Esophagus squamous epithelium (tissue), 5 donors: ENCODE data around the gene IPCEF1. TPM values are rescaled to one million over a fixed set of nuclear protein-coding genes. Genes with fewer than 3 reads are reported as not detected.
"Not testable (repeated sequence)": the region's sequence is repeated elsewhere in the genome, so short reads cannot be mapped to it uniquely, and the experiment has no call there.

ENCODE experiments used
- DNase-seq: peaks from one replicate; lab custom pipeline; 2025; lab: John Stamatoyannopoulos, UW
- H3K27ac ChIP-seq, 4 donors: fragments of 200-600 bp; sonication (generic); one replicate each; pipeline ENCODE4 v1.5.1; 2016 to 2019; ENCODE audit warnings: mild to moderate bottlenecking in 1 of 4
- H3K27me3 ChIP-seq, 4 donors: fragments of 200-600 bp; sonication (generic); 1 replicate in 3 of 4; 2 replicates in 1 of 4; pipeline versions ENCODE4 v1.5.1 to v1.6.0; 2017 to 2021; ENCODE audit warnings: antibody characterized with exemption in 1 of 4
- H3K36me3 ChIP-seq, 3 donors: fragments of 200-600 bp; sonication (generic); one replicate each; pipeline ENCODE4 v1.5.1; 2016 to 2019
- H3K4me1 ChIP-seq, 3 donors: fragments of 200-600 bp; sonication (generic); one replicate each; pipeline ENCODE4 v1.5.1; 2017 to 2019
- H3K4me3 ChIP-seq, 4 donors: fragments of 200-600 bp; sonication (generic); 1 replicate in 3 of 4; 2 replicates in 1 of 4; pipeline ENCODE4 v1.5.1; 2016 to 2019; ENCODE audit warnings: mild to moderate bottlenecking in 2 of 4, moderate library complexity in 1 of 4
- H3K9me3 ChIP-seq, 3 donors: fragments of 200-600 bp; sonication (generic); one replicate each; pipeline ENCODE4 v1.5.1; 2016 to 2019
- CTCF ChIP-seq, 6 experiments: fragments of 450-650 bp in 4 of 6; fragments of 200-600 bp in 2 of 6; sonication (generic) in 2 of 6; IDR thresholded peaks; one replicate each; pipeline ENCODE4 v1.5.1; 2016 to 2019; ENCODE audit warnings: antibody characterized with exemption in 6 of 6, mild to moderate bottlenecking in 4 of 6, moderate library complexity in 4 of 6
- POLR2A ChIP-seq, 4 donors: fragments of 450-650 bp; IDR thresholded peaks; one replicate each; pipeline ENCODE4 v1.6.1; 2017; ENCODE audit warnings: antibody characterized with exemption in 4 of 4, mild to moderate bottlenecking in 4 of 4, moderate library complexity in 3 of 4
- WGBS, 2 donors: methylation state at CpG; one replicate each; pipeline ENCODE4 v1.1.5; 2018; 5-methylcytosine and 5-hydroxymethylcytosine counted together
- intact Hi-C: fragments of 100-400 bp; cut with DNase I; formaldehyde crosslinking; loops from one replicate; pipeline ENCODE4 v1.15.0; 2022
- total RNA-seq, 4 donors: library from RNA; depleted of rRNA; stranded (reverse); fragments of >200 nt; gene quantifications; one replicate each; pipeline ENCODE4 v1.1.0, GENCODE V29; 2016
- donor health status: DM: yes; HTN: yes; CAD: no.

The IPCEF1 gene
- total RNA-seq, 4 donors from 2014 or later, result 1.8 to 8.1 (median 3.5) TPM

GRCh38 chr6:154306696-154307095, 49.9 kb downstream of the IPCEF1 start:
- no peak for TF ChIP-seq CTCF (IDR thresholded peaks at IDR 0.05)
- no peak for TF ChIP-seq POLR2A (IDR thresholded peaks at IDR 0.05)
- no peaks in the 10 kb centered on the region for H3K27me3 ChIP-seq
- intact Hi-C loops, result no loop called here
- no peaks in the 10 kb centered on the region for H3K36me3 ChIP-seq
- peaks cover 0 to 4% (median 0%) of the 10 kb centered on the region in 3 donors for H3K4me1 ChIP-seq
- H3K4me3 ChIP-seq, result no peak overlapping the region
- WGBS, 2 donors, result 86 to 97% methylated on average over 3 to 4 of the region's 4 CpGs
- no peak for DNase-seq
- no peak overlapping the region for H3K27ac ChIP-seq
- H3K9me3 ChIP-seq, result no peaks in the 10 kb centered on the region

GRCh38 chr6:154304191-154304590, 52.4 kb downstream of the IPCEF1 start:
- no peak for DNase-seq
- TF ChIP-seq CTCF (IDR thresholded peaks at IDR 0.05) (no peak), POLR2A (IDR thresholded peaks at IDR 0.05) (no peak)
- Histone ChIP-seq H3K4me3 (no peak overlapping the region), H3K9me3 (no peaks in the 10 kb centered on the region), H3K27me3 (no peaks in the 10 kb centered on the region), H3K27ac (no peak overlapping the region), H3K36me3 (no peaks in the 10 kb centered on the region), H3K4me1 (peaks cover 0 to 8% (median 4%) of the 10 kb centered on the region in 3 donors)
- WGBS, 2 donors, result 54 to 78% methylated on average over 1 of the region's 1 CpG
- intact Hi-C loops, result no loop called here

DNA sequence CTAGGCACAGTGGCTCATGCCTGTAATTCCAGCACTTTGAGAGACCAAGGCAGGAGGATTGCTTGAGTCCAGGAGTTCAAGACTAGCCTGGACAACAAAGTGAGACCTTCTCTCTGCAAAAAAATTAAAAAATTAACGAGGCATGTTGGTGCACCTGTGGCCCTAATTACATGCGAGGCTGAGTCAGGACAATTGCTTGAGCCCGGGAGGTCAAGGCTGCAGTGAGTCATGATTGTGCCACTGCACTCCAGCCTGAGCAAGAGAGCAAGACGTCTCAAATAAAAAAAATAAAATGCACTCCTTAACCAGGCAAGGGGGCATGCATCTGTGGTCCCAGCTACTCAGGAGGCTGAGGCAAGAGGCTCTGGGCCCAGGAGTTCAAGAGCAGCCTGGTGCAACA, 53.0 kb downstream of the IPCEF1 start:
- intact Hi-C loops, H3K36me3 ChIP-seq, DNase-seq, H3K27ac ChIP-seq, H3K4me3 ChIP-seq, H3K27me3 ChIP-seq, H3K4me1 ChIP-seq, H3K9me3 ChIP-seq: not testable (repeated sequence)
- 47 to 55% methylated on average over 4 of the region's 4 CpGs for WGBS, 2 donors

GRCh38 chr6:154301839-154302752, 54.5 kb downstream of the IPCEF1 start:
- H3K27ac ChIP-seq, result no peak overlapping the region
- 74 to 76% methylated on average over 10 of the region's 10 CpGs for WGBS, 2 donors
- no peaks in the 10 kb centered on the region for H3K9me3 ChIP-seq
- no peak overlapping the region for H3K4me3 ChIP-seq
- no peaks in the 10 kb centered on the region for H3K27me3 ChIP-seq
- H3K4me1 ChIP-seq, result peaks cover 0 to 25% (median 16%) of the 10 kb centered on the region in 3 donors
- no peaks in the 10 kb centered on the region for H3K36me3 ChIP-seq
- intact Hi-C loops, result no loop called here
- TF ChIP-seq CTCF (IDR thresholded peaks at IDR 0.05), result no peak
- TF ChIP-seq POLR2A (IDR thresholded peaks at IDR 0.05), result no peak
- DNase-seq, result no peak

DNA sequence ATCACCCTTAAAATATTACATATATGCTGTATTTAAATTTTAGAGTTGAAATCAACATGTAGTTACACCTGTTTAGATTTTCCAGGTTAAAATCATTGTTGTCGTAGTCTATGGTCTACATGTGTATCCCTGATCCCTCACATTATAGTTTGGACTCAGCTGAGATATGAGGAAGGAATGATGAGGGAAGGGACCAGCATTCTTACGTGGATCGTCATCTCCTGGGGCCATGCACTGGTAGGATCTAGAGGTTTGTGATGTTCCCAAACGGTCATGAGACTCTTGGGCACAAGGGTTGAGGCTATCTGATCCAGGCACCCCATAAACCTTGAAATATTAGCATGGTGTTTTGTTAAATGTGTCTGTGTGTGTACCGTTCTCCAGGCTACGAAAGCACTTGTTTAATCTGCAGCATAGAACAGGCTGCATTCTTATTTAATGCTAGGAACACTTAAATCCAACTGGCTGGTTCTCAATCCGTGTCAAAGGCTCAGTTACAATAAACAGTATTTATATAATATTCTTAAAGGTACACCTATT, 55.4 kb downstream of the IPCEF1 start:
- Histone ChIP-seq H3K4me1 (peaks cover 0 to 29% (median 16%) of the 10 kb centered on the region in 3 donors), H3K4me3 (no peak overlapping the region), H3K36me3 (no peaks in the 10 kb centered on the region), H3K9me3 (no peaks in the 10 kb centered on the region), H3K27ac (no peak overlapping the region), H3K27me3 (no peaks in the 10 kb centered on the region)
- DNase-seq, result no peak
- intact Hi-C loops, result no loop called here
- no peak for TF ChIP-seq CTCF (IDR thresholded peaks at IDR 0.05)
- no peak for TF ChIP-seq POLR2A (IDR thresholded peaks at IDR 0.05)
- WGBS, 2 donors, result 63 to 73% methylated on average over 7 of the region's 7 CpGs
